GM21723 (cell line): ENCODE measurements around the gene GSDMA.
"Not testable (repeated sequence)": the region's sequence is repeated elsewhere in the genome, so short reads cannot be mapped to it uniquely, and the experiment has no call there.

Experiments used
- ATAC-seq: cut with Tn5 transposase; IDR thresholded peaks from one replicate; pipeline ENCODE4 v1.9.1; 2021; ENCODE audit warnings: mild to moderate bottlenecking, moderate library complexity; ENCODE audit not compliant: unreplicated experiment

GSDMA gene

GRCh38 chr17:39996162-39996561 is 33.4 kb downstream of the GSDMA start:
- ATAC-seq, result no peak

- no peak for ATAC-seq
These were observed 34.0 kb downstream of the GSDMA start for GRCh38 chr17:39996800-39997199.

- ATAC-seq, result no peak
These were observed 34.7 kb downstream of the GSDMA start for GRCh38 chr17:39997543-39997942.

GRCh38 chr17:39999067-39999466 is 36.3 kb downstream of the GSDMA start:
- no peak for ATAC-seq

- ATAC-seq, result no peak
These were observed 37.4 kb downstream of the GSDMA start for GRCh38 chr17:40000161-40000560.

GRCh38 chr17:40001335-40001734 is 38.5 kb downstream of the GSDMA start:
- ATAC-seq, result not testable (repeated sequence)

- ATAC-seq, result no peak
These were observed 41.3 kb downstream of the GSDMA start for GRCh38 chr17:40004072-40004471.

- no peak for ATAC-seq
These were observed 41.9 kb downstream of the GSDMA start for GRCh38 chr17:40004712-40005111.

GRCh38 chr17:40005520-40005919 is 42.7 kb downstream of the GSDMA start:
- no peak for ATAC-seq

GRCh38 chr17:40010946-40011500 is 48.2 kb downstream of the GSDMA start:
- ATAC-seq, result not testable (repeated sequence)

GRCh38 chr17:40012017-40012647 is 49.3 kb downstream of the GSDMA start:
- not testable (repeated sequence) for ATAC-seq

GRCh38 chr17:40014375-40014980 is 51.7 kb downstream of the GSDMA start:
- no peak for ATAC-seq

- ATAC-seq, result no peak
These were observed 52.5 kb downstream of the GSDMA start, which contains the start of gene CSF3 for GRCh38 chr17:40015005-40015997. Gene CSF3, plus strand, starts transcription at chr17:40015440. Its CDS starts 35 bp downstream, at chr17:40015475.

- no peak for ATAC-seq
These were observed 53.5 kb downstream of the GSDMA start for GRCh38 chr17:40015998-40016985.

GRCh38 chr17:40017422-40018080 is 54.7 kb downstream of the GSDMA start:
- ATAC-seq, result no peak

GRCh38 chr17:40018211-40019121 is 55.7 kb downstream of the GSDMA start:
- ATAC-seq, result no peak

GRCh38 chr17:40019140-40019991 is 56.6 kb downstream of the GSDMA start:
- ATAC-seq, result no peak
